Psoas muscle (tissue), 8 donors: ENCODE measurements around the gene ABCG2. TPM values are rescaled to one million over a fixed set of nuclear protein-coding genes. Genes with fewer than 3 reads are reported as not detected.

Experiments
- ATAC-seq, 4 donors: fragments of 200-7000 bp; cut with Tn5 transposase; one replicate each; pipeline ENCODE4 v1.9.1; 2020; ENCODE audit warnings: moderate library complexity in 3 of 4, mild to moderate bottlenecking in 2 of 4
- DNase-seq, 2 donors: peaks; one replicate each; pipeline ENCODE4 v3.0.0-alpha.2; 2020
- H3K27ac ChIP-seq: fragments of 200-600 bp; one replicate; pipeline ENCODE4 v1.8.0; 2022
- H3K27me3 ChIP-seq, 3 donors: fragments of 200-600 bp in 1 of 3; one replicate each; pipeline versions ENCODE4 v1.6.1 to v1.8.0; 2013 to 2022; ENCODE audit warnings: low read length in 2 of 3, mild to moderate bottlenecking in 2 of 3, moderate library complexity in 1 of 3; ENCODE audit not compliant: insufficient read depth in 3 of 3
- H3K36me3 ChIP-seq, 2 donors: fragments of 200-600 bp in 1 of 2; one replicate each; pipeline versions ENCODE4 v1.6.1 to v1.8.0; 2013 to 2022; ENCODE audit warnings: low read depth in 1 of 2, mild to moderate bottlenecking in 1 of 2, moderate library complexity in 1 of 2; ENCODE audit not compliant: insufficient read depth in 1 of 2
- H3K4me1 ChIP-seq: fragments of 200-600 bp; one replicate; pipeline ENCODE4 v1.8.0; 2022
- H3K4me3 ChIP-seq: fragments of 200-600 bp; one replicate; pipeline ENCODE4 v1.8.0; 2022; ENCODE audit warnings: mild to moderate bottlenecking
- H3K9me3 ChIP-seq: fragments of 200-600 bp; one replicate; pipeline ENCODE4 v1.8.0; 2022
- WGBS, 3 donors: extraction: QIAGEN DNeasy Blood & Tissue Kit; methylation state at CpG; one replicate each; pipeline versions ENCODE4 v1.1.6 to v1.1.7; 2013; 5-methylcytosine and 5-hydroxymethylcytosine counted together
- intact Hi-C, 2 donors: fragments of 100-400 bp; cut with DNase I; formaldehyde crosslinking; loops; one replicate each; pipeline versions ENCODE4 v1.11.0 to v1.14.2; 2022
- polyA plus RNA-seq, 3 donors: library from polyadenylated mRNA; stranded (reverse); fragments of 200-250 nt; gene quantifications; one replicate each; pipeline ENCODE4 v1.2.3, GENCODE V29; 2013
- total RNA-seq, 4 donors: library from RNA; stranded (reverse); fragmentation: NEBNext Ultra II Directional in 2 of 4; extraction: Animal tissue kit (Norgen Biotek cat#: 25700) in 2 of 4; gene quantifications; one replicate each; pipeline versions ENCODE4 v1.2.1 to v1.2.4, GENCODE V29; 2021 to 2023
- TF ChIP-seq, protein P1 (sequence below): fragments of 200-600 bp; IDR thresholded peaks from one replicate; pipeline ENCODE4 v1.8.0; 2022; ENCODE audit warnings: antibody characterized with exemption
- donor health status: healthy with polysubstance abuse.
- donor health status: DM: no; HTN: no; CAD: no; lungs with moderate emphysema.
- donor health status: Bipolar disorder and iron deficiency.
- donor health status: healthy.
- donor health status: DM: yes; HTN: yes; CAD: no.
- donor health status: DM: no; HTN: no; CAD: no.
- donor health status: DM: no; HTN: no; CAD: no.
- donor health status: DM: yes; HTN: yes; CAD: no.

The ABCG2 gene
- total and polyA plus RNA-seq, 7 donors: 0.09 to 1.8 (median 0.19) TPM

DNA sequence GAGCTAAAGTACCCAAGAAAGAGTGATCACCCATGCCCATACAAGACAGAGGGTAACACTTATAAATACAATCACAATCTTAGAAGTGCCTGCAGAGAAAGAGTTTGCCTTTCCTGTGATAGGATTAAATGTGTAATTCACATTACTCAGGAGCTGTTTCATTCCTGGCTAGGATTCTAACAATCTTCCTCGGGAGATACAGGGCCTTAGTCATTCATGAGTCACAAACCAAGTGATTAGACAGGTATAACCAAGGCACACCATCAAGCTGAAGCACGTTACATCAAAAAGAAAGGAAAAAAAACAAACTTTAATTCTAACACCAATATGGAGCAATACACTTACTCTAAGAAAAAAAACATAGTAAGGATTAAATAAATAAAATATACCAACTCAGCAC is 14.9 kb downstream of the ABCG2 start:
- DNase-seq (no peak), ATAC-seq (no peak)
- intact Hi-C loops: no loop called here
- 60 to 79% (median 63%) methylated on average over 2 of the region's 2 CpGs for WGBS, 3 donors
- TF ChIP-seq, protein P1, sequence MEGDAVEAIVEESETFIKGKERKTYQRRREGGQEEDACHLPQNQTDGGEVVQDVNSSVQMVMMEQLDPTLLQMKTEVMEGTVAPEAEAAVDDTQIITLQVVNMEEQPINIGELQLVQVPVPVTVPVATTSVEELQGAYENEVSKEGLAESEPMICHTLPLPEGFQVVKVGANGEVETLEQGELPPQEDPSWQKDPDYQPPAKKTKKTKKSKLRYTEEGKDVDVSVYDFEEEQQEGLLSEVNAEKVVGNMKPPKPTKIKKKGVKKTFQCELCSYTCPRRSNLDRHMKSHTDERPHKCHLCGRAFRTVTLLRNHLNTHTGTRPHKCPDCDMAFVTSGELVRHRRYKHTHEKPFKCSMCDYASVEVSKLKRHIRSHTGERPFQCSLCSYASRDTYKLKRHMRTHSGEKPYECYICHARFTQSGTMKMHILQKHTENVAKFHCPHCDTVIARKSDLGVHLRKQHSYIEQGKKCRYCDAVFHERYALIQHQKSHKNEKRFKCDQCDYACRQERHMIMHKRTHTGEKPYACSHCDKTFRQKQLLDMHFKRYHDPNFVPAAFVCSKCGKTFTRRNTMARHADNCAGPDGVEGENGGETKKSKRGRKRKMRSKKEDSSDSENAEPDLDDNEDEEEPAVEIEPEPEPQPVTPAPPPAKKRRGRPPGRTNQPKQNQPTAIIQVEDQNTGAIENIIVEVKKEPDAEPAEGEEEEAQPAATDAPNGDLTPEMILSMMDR: no peak
- Histone ChIP-seq H3K36me3 (no peaks in the 10 kb centered on the region), H3K27ac (no peak overlapping the region), H3K4me3 (no peak overlapping the region), H3K4me1 (no peaks in the 10 kb centered on the region), H3K27me3 (no peaks in the 10 kb centered on the region), H3K9me3 (no peaks in the 10 kb centered on the region)

DNA sequence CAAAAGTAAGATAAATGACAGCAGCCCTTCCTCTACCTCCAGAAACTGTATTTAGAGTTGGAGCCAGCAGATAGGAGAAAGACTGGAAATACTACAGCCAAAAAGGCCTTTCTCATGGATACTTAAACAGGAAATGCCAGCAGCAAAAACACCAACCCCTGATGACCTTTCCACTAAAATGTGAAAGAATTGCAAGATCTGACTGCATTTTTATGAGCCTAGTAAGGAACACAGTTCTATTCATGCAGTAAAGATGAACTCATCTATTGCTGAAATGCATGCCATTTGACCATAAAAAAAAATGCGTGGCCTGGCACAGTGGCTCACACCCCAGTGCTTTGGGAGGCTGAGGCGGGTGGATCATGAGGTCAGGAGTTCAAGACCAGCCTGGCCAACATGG is 19.9 kb downstream of the ABCG2 start:
- Histone ChIP-seq H3K27ac (no peak overlapping the region), H3K9me3 (no peaks in the 10 kb centered on the region), H3K27me3 (no peaks in the 10 kb centered on the region), H3K36me3 (no peaks in the 10 kb centered on the region), H3K4me3 (no peak overlapping the region), H3K4me1 (no peaks in the 10 kb centered on the region)
- TF ChIP-seq, protein P1: no peak
- DNase-seq: no peak
- intact Hi-C loops: no loop called here
- 86 to 96% (median 91%) methylated on average over 2 of the region's 2 CpGs for WGBS, 3 donors
- ATAC-seq: no peak

DNA sequence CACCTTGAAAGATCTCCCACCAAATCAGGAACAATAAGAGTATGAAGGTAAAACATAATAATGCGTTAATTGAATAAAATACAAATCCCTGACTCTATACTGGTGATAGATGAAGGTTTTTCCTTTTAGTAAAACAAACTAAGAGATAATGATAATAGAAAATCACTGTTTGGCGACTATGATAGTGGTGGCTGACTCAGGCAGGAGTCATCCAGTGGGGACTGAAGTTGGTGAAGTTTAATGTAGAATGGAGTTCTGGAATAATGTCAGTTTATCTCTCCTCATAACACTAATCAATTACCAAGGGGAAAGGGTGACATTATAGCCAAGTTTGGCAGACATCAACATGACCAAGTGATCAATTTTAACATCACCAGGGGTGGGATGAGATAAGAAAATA is 21.3 kb downstream of the ABCG2 start:
- TF ChIP-seq, protein P1: no peak
- no peak overlapping the region for H3K4me3 ChIP-seq
- H3K36me3 ChIP-seq: no peaks in the 10 kb centered on the region
- intact Hi-C loops: no loop called here
- no peaks in the 10 kb centered on the region for H3K9me3 ChIP-seq
- H3K27ac ChIP-seq: no peak overlapping the region
- no peaks in the 10 kb centered on the region for H3K27me3 ChIP-seq
- WGBS, 3 donors: 89 to 98% (median 93%) methylated on average over 2 of the region's 2 CpGs
- H3K4me1 ChIP-seq: no peaks in the 10 kb centered on the region
- DNase-seq: no peak
- no peak for ATAC-seq

DNA sequence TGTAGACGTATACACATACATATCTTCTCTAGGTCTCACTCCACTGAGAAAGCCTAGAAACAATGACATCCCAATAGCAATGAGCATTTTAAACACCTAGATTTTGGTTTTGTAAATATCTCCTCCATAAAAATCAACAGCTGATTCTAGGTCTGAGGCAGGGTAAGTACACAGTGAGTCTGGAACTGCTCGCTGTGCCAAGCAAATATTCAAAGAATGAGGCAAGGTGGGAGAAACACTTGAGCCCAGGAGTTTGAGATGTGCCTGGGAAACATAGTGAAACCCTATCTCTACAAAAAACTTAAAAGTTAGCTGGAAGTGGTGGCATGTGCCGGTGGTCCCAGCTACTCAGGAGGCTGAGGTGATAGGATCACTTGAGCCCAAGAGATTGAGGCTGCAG is 22.2 kb downstream of the ABCG2 start:
- no peaks in the 10 kb centered on the region for H3K9me3 ChIP-seq
- H3K27ac ChIP-seq: no peak overlapping the region
- WGBS, 3 donors: 79 to 85% (median 81%) methylated on average over 3 of the region's 3 CpGs
- H3K4me1 ChIP-seq: no peaks in the 10 kb centered on the region
- TF ChIP-seq, protein P1: no peak
- intact Hi-C loops: no loop called here
- no peak for DNase-seq
- no peaks in the 10 kb centered on the region for H3K27me3 ChIP-seq
- H3K36me3 ChIP-seq: no peaks in the 10 kb centered on the region
- ATAC-seq: no peak
- H3K4me3 ChIP-seq: no peak overlapping the region

DNA sequence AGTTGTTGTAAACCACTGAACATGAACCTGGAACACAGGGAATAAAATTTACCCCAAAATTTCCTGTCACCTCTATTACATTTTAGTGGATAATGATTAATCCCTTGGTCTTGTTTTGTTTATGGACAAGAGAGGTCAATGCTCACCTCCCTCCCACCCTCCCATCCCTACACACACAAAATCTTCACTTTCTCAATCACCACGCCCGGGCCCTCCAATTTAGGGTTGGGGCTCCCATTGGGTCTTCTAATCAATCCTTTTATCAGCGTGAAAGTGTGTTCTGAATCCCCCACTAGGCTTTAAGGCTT is 23.1 kb downstream of the ABCG2 start:
- TF ChIP-seq, protein P1: no peak
- Histone ChIP-seq H3K27ac (no peak overlapping the region), H3K27me3 (no peaks in the 10 kb centered on the region), H3K9me3 (no peaks in the 10 kb centered on the region), H3K4me1 (no peaks in the 10 kb centered on the region), H3K4me3 (no peak overlapping the region), H3K36me3 (no peaks in the 10 kb centered on the region)
- intact Hi-C loops: no loop called here
- no peak for DNase-seq
- no peak for ATAC-seq
- WGBS, 3 donors: 75 to 80% (median 79%) methylated on average over 3 of the region's 3 CpGs
